NCI-H187 treated with DMSO at 0.1 percent for 48 hours (cell line): ENCODE data around the gene C4A.
A peak's percentile ranks its signal among the peaks of the same experiment; 100 is the strongest.
"Not testable (repeated sequence)": the region's sequence is repeated elsewhere in the genome, so short reads cannot be mapped to it uniquely, and the experiment has no call there.

Experiments
- DNase-seq: peaks from one replicate; lab custom pipeline; 2025; lab: John Stamatoyannopoulos, UW

C4A gene

GRCh38 chr6:31961616-31962015 lies 20.2 kb upstream of the C4A start:
- no peak for DNase-seq

- DNase-seq: no peak
Measured at GRCh38 chr6:31963921-31964320, 17.9 kb upstream of the C4A start.

- no peak for DNase-seq
Measured at GRCh38 chr6:31965700-31966099, 16.2 kb upstream of the C4A start.

GRCh38 chr6:31966506-31966905 lies 15.4 kb upstream of the C4A start:
- no peak for DNase-seq

- DNase-seq: no peak
Measured at GRCh38 chr6:31966997-31967925, 14.6 kb upstream of the C4A start.

- no peak for DNase-seq
Measured at GRCh38 chr6:31967926-31968320, 13.9 kb upstream of the C4A start.

- no peak for DNase-seq
Measured at GRCh38 chr6:31968326-31968725, 13.5 kb upstream of the C4A start.

- DNase-seq: no peak
Measured at GRCh38 chr6:31968791-31969711, 12.8 kb upstream of the C4A start.

GRCh38 chr6:31969712-31970603 lies 11.9 kb upstream of the C4A start:
- no peak for DNase-seq

- no peak for DNase-seq
Measured at GRCh38 chr6:31970604-31971271, 11.1 kb upstream of the C4A start.

GRCh38 chr6:31971279-31971992 lies 10.4 kb upstream of the C4A start:
- no peak for DNase-seq

- peak; percentile 90 for DNase-seq
Measured at GRCh38 chr6:31971993-31972708, 9.7 kb upstream of the C4A start, which contains the start of gene DXO. Gene DXO, minus strand, starts transcription at chr6:31972138. Its CDS starts 463 bp downstream, at chr6:31971675.

- no peak for DNase-seq
Measured at GRCh38 chr6:31972709-31973350, 9.0 kb upstream of the C4A start.

GRCh38 chr6:31976065-31976464 lies 5.8 kb upstream of the C4A start:
- DNase-seq: not testable (repeated sequence)

- DNase-seq: no peak
Measured at GRCh38 chr6:31977816-31978431, 3.9 kb upstream of the C4A start.

- DNase-seq: no peak
Measured at GRCh38 chr6:31978831-31979230, 3.0 kb upstream of the C4A start.

GRCh38 chr6:31979238-31979898 lies 2.5 kb upstream of the C4A start:
- no peak for DNase-seq

- DNase-seq: not testable (repeated sequence)
Measured at GRCh38 chr6:31980195-31980876, 1.5 kb upstream of the C4A start.
